HL-60 (cell line): ENCODE results near the gene WDFY2.

Source experiments
- DNase-seq, 2 experiments: peaks; one replicate each; pipeline ENCODE4 v3.0.0-alpha.2; 2010 to 2020; ENCODE audit warnings: low read depth in 1 of 2, low spot score in 1 of 2
- H3K27ac ChIP-seq: fragments of 250-450 bp; sonication (Bioruptor Pico); replicated peaks from 2 replicates; pipeline ENCODE4 v1.5.1; 2020; ENCODE audit warnings: mild to moderate bottlenecking, moderate library complexity
- H3K27me3 ChIP-seq: fragments of 250-450 bp; sonication (Bioruptor Pico); 2 replicates; pipeline ENCODE4 v1.5.1; 2021; ENCODE audit warnings: mild to moderate bottlenecking, moderate library complexity; ENCODE audit not compliant: insufficient read depth, poor library complexity, severe bottlenecking
- H3K4me3 ChIP-seq: replicated peaks from 2 replicates; pipeline ENCODE4 v1.5.1; 2011; ENCODE audit warnings: mild to moderate bottlenecking, control low read depth, low read length; ENCODE audit not compliant: insufficient read depth
- CTCF ChIP-seq: IDR thresholded peaks from one replicate; pipeline ENCODE4 v1.5.1; 2011; ENCODE audit warnings: low read length, control low read depth, inconsistent platforms; ENCODE audit not compliant: insufficient read depth
- GABPA ChIP-seq: IDR thresholded peaks from 2 replicates; pipeline ENCODE4 v1.6.1; 2012; ENCODE audit warnings: low read depth
- POLR2AphosphoS5 ChIP-seq: IDR thresholded peaks from 2 replicates; pipeline ENCODE4 v1.6.1; 2012; ENCODE audit warnings: low read depth
- REST ChIP-seq: IDR thresholded peaks from 2 replicates; pipeline ENCODE4 v1.6.1; 2012; ENCODE audit warnings: low read depth; ENCODE audit not compliant: insufficient replicate concordance
- SPI1 ChIP-seq: IDR thresholded peaks from 2 replicates; pipeline ENCODE4 v1.6.1; 2012; ENCODE audit warnings: low read depth, mild to moderate bottlenecking, borderline replicate concordance

Gene WDFY2

GRCh38 chr13:51802631-51803418 lies 218.6 kb downstream of the WDFY2 start:
- Histone ChIP-seq H3K27ac (peak overlapping the region; percentile 61; the same call in 1 of the 2 replicates), H3K27me3 (no peaks in the 10 kb centered on the region), H3K4me3 (peak overlapping the region; percentile 59)
- no peak for DNase-seq
- TF ChIP-seq CTCF: no peak

GRCh38 chr13:51803422-51804294 lies 219.4 kb downstream of the WDFY2 start, which contains the start of gene DHRS12:
Gene DHRS12, minus strand, starts transcription at chr13:51804163. Its CDS starts 4,504 bp downstream, at chr13:51799659.
- H3K4me3 ChIP-seq: peak within 1 kb of the TSS; percentile 59
- H3K27me3 ChIP-seq: no peaks in the 10 kb centered on the region
- TF ChIP-seq CTCF (no peak), GABPA (peak; percentile 73)
- peak; percentile 78 to 85 for DNase-seq
- peak within 1 kb of the TSS; percentile 61 for H3K27ac ChIP-seq

- DNase-seq: no peak
- H3K27ac ChIP-seq: peak overlapping the region; percentile 61
These were observed 220.3 kb downstream of the WDFY2 start for GRCh38 chr13:51804295-51805172.

More at GRCh38 chr13:51804295-51805172, 220.3 kb downstream of the WDFY2 start:
- TF ChIP-seq SPI1 (no peak), REST (no peak), GABPA (no peak), CTCF (no peak), POLR2AphosphoS5 (no peak)
- Histone ChIP-seq H3K27me3 (no peaks in the 10 kb centered on the region), H3K4me3 (peak overlapping the region; percentile 59)
